ENCODE measurements around the gene OXCT1. TPM values are rescaled to one million over a fixed set of nuclear protein-coding genes. Genes with fewer than 3 reads are reported as not detected.

Gene OXCT1
- total and polyA plus RNA-seq, 2 of the 4 experiments (the other 2 are of a cell fraction): 14.2 to 16.3 TPM

DNA sequence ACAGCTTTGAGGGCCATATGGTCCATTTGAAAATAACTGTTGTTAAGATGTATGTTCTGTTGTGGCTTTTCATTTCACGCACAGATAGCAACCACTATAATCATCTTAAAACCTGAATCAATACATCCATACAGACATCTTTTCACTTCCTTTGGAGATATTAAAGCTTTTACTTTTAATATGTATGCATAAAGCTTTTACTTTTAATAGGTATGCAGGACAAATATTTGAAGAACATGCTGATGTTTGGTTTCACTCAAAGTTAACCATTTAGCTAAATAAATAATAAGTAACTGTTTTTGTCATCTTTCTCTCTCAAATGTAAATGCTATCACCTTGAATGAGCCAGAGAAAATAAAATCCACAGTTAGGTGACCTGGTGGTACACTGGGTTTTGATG lies 108.6 kb downstream of the OXCT1 start:
- no peak overlapping the region for H2BK5ac ChIP-seq (ENCODE audit: low read depth, low read length, poor library complexity, severe bottlenecking)
- no peak overlapping the region for H3K18ac ChIP-seq (ENCODE audit: low read depth, low read length)
- H2BK20ac ChIP-seq (ENCODE audit: low read depth, low read length): no peak overlapping the region
- CTCF ChIA-PET: interaction anchor here (0.7 to 1.0 kb wide), 2 partner anchors 9 to 28 kb away, joined by 3 read pairs; no protein-coding TSS in a partner anchor
- H3K4me2 ChIP-seq (ENCODE audit: low read depth, low read length): no peak overlapping the region
- H3K27me3 ChIP-seq (ENCODE audit: control insufficient read depth, insufficient read depth, low read length): no peaks in the 10 kb centered on the region
- no peak overlapping the region for H2AK9ac ChIP-seq (replicated peaks; ENCODE audit: low read depth, low read length, poor library complexity)
- no peak overlapping the region for H2BK15ac ChIP-seq (ENCODE audit: low read depth, low read length)
- H2BK120ac ChIP-seq (ENCODE audit: low read depth, low read length): no peak overlapping the region
- TF ChIP-seq RFX5 (IDR thresholded peaks at IDR 0.05; ENCODE audit: low read depth, low read length) (no peak), RAD21 (IDR thresholded peaks at IDR 0.05; ENCODE audit: low read length) (no peak), MAFK (IDR thresholded peaks at IDR 0.05; ENCODE audit: low read depth, low read length) (no peak), MAZ (IDR thresholded peaks at IDR 0.05; ENCODE audit: borderline replicate concordance, low read depth, low read length) (no peak), CHD1 (IDR thresholded peaks at IDR 0.05; ENCODE audit: low read depth, low read length) (no peak), RCOR1 (IDR thresholded peaks at IDR 0.05; ENCODE audit: insufficient replicate concordance, low read length) (no peak)
- H4K20me1 ChIP-seq (ENCODE audit: insufficient read depth, low read length): no peaks in the 10 kb centered on the region
- no peak overlapping the region for H4K5ac ChIP-seq (ENCODE audit: low read depth, low read length)
- H3K56ac ChIP-seq (ENCODE audit: extremely low read depth, insufficient read depth, low read length): no peak overlapping the region
- WGBS, 2 experiments (ENCODE audit: extremely low coverage in 2 of 2, insufficient read length in 1 of 2): no CpG with 5 or more reads among the region's 1 CpG
- intact Hi-C loops (cut with micrococcal nuclease) (no loop called here), in situ Hi-C loops (cut with MboI; ENCODE audit: low sequenced_read_pairs) (no loop called here), dilution Hi-C loops (cut with HindIII; ENCODE audit: low sequenced_read_pairs, unreplicated experiment) (no loop called here)
- no peak overlapping the region for H3K9ac ChIP-seq (ENCODE audit: low read depth, low read length)
- H2AFZ ChIP-seq (replicated peaks; ENCODE audit: low read length, poor library complexity): no peak overlapping the region
- H3K23ac ChIP-seq (ENCODE audit: low read depth, low read length): no peak overlapping the region
- no peak overlapping the region for H3K4ac ChIP-seq (ENCODE audit: low read depth, low read length)
- H3K9me3 ChIP-seq (ENCODE audit: control insufficient read depth, insufficient read depth, low read length): no peaks in the 10 kb centered on the region
- H3K9me1 ChIP-seq (ENCODE audit: insufficient read depth, low read length): no peaks in the 10 kb centered on the region
- no peak for DNase-seq
- H3K27ac ChIP-seq (ENCODE audit: insufficient read depth, low read length): no peak overlapping the region
- no peaks in the 10 kb centered on the region; the same call in 1 of the 2 replicates for H3K4me1 ChIP-seq (ENCODE audit: control insufficient read depth, insufficient read depth, low read length)
- POLR2A ChIA-PET (ENCODE audit: unreplicated experiment): no interaction called here
- no peak overlapping the region for H3K4me3 ChIP-seq (ENCODE audit: insufficient read depth, low read depth, low read length)
- no TSS peak for BruUV-seq (replicated peaks)
- ATAC-seq (ENCODE audit: low read depth): no peak
- no peaks in the 10 kb centered on the region for H3K79me1 ChIP-seq (ENCODE audit: low read depth in 1 of 2, low read length in 2 of 2)
- H3K14ac ChIP-seq (replicated peaks; ENCODE audit: low read depth, low read length): no peak overlapping the region
- H4K8ac ChIP-seq (ENCODE audit: low read depth in 2 of 2, low read length in 2 of 2): no peak overlapping the region
- peaks cover 3% of the 10 kb centered on the region for H3K36me3 ChIP-seq (ENCODE audit: control insufficient read depth, insufficient read depth, low read length)
- H4K91ac ChIP-seq (ENCODE audit: insufficient read depth, low read depth, low read length): no peak overlapping the region
- H2AK5ac ChIP-seq (ENCODE audit: low read depth, low read length): no peak overlapping the region
